Stimulated activated naive CD8-positive, alpha-beta T cell treated with anti-CD3 and anti-CD28 coated beads, Interleukin-15, Interleukin-2, amounts not matched to agents 100 U/mL and 50 U/mL, for 24 hours (primary cell): ENCODE results near the gene SSR3.
"Not testable (repeated sequence)": the region's sequence is repeated elsewhere in the genome, so short reads cannot be mapped to it uniquely, and the experiment has no call there.

Experiments
- ATAC-seq: fragments of 150-1000 bp; cut with Tn5 transposase; one replicate; pipeline ENCODE4 v1.10.0; 2021
- DNase-seq: peaks from one replicate; pipeline ENCODE4 v3.0.0; 2021

The SSR3 gene

GRCh38 chr3:156554842-156555687 is at the start of gene SSR3:
TSS of gene SSR3 (minus strand) at chr3:156555117. CDS start at chr3:156555089, 28 bp downstream.
- DNase-seq, result peak; percentile 99
- ATAC-seq, result peak; percentile 100

- DNase-seq (no peak), ATAC-seq (no peak)
Measured at GRCh38 chr3:156604064-156604641, 49.2 kb upstream of the SSR3 start.

- ATAC-seq (no peak), DNase-seq (no peak)
Measured at GRCh38 chr3:156603379-156604017, 48.6 kb upstream of the SSR3 start.

- ATAC-seq, result peak; percentile 66
- DNase-seq, result no peak
Measured at GRCh38 chr3:156602424-156602823, 47.5 kb upstream of the SSR3 start.

- DNase-seq, result no peak
- ATAC-seq, result no peak
Measured at GRCh38 chr3:156601497-156601896, 46.6 kb upstream of the SSR3 start.

GRCh38 chr3:156600834-156601233 is 45.9 kb upstream of the SSR3 start:
- DNase-seq, result no peak
- no peak for ATAC-seq

- ATAC-seq (no peak), DNase-seq (no peak)
Measured at GRCh38 chr3:156599089-156599874, 44.4 kb upstream of the SSR3 start.

GRCh38 chr3:156598413-156598812 is 43.5 kb upstream of the SSR3 start:
- ATAC-seq (no peak), DNase-seq (no peak)

- no peak for DNase-seq
- no peak for ATAC-seq
Measured at GRCh38 chr3:156594219-156594683, 39.3 kb upstream of the SSR3 start.

- ATAC-seq (no peak), DNase-seq (no peak)
Measured at GRCh38 chr3:156593814-156594213, 38.9 kb upstream of the SSR3 start.

GRCh38 chr3:156589806-156590205 is 34.9 kb upstream of the SSR3 start:
- ATAC-seq, DNase-seq: not testable (repeated sequence)

GRCh38 chr3:156587760-156588069 is 32.8 kb upstream of the SSR3 start:
- no peak for ATAC-seq

GRCh38 chr3:156586905-156587759 is 32.2 kb upstream of the SSR3 start:
- ATAC-seq, result no peak
- no peak for DNase-seq

More at GRCh38 chr3:156587760-156588069, 32.8 kb upstream of the SSR3 start:
- no peak for DNase-seq

- ATAC-seq, result no peak
- DNase-seq, result no peak
Measured at GRCh38 chr3:156583469-156583868, 28.6 kb upstream of the SSR3 start.

- ATAC-seq (no peak), DNase-seq (no peak)
Measured at GRCh38 chr3:156582532-156583183, 27.7 kb upstream of the SSR3 start.

- ATAC-seq (no peak), DNase-seq (no peak)
Measured at GRCh38 chr3:156581954-156582353, 27.0 kb upstream of the SSR3 start.

- DNase-seq, result no peak
- ATAC-seq, result no peak
Measured at GRCh38 chr3:156581033-156581432, 26.1 kb upstream of the SSR3 start.

GRCh38 chr3:156579427-156579851 is 24.5 kb upstream of the SSR3 start:
- ATAC-seq (no peak), DNase-seq (no peak)

- DNase-seq (no peak), ATAC-seq (peak; percentile 63)
Measured at GRCh38 chr3:156577736-156578135, 22.8 kb upstream of the SSR3 start.

- DNase-seq (no peak), ATAC-seq (no peak)
Measured at GRCh38 chr3:156576651-156577348, 21.9 kb upstream of the SSR3 start.
